K562 (cell line): ENCODE data around the gene LY6G5B. TPM values are rescaled to one million over a fixed set of nuclear protein-coding genes. Genes with fewer than 3 reads are reported as not detected.
A peak's percentile ranks its signal among the peaks of the same experiment; 100 is the strongest.

Experiments
- DEAF1 ChIP-seq: fragments of 450-650 bp; formaldehyde crosslinking; IDR thresholded peaks from 2 replicates; pipeline ENCODE4 v1.4.0; 2020; ENCODE audit warnings: mild to moderate bottlenecking, moderate library complexity
- ERF ChIP-seq: fragments of 450-650 bp; formaldehyde crosslinking; IDR thresholded peaks from 2 replicates; pipeline ENCODE4 v1.4.0; 2020; ENCODE audit warnings: mild to moderate bottlenecking, mixed read lengths
- ESRRA ChIP-seq: fragments of 450-650 bp; IDR thresholded peaks from 2 replicates; pipeline ENCODE4 v1.6.1; 2014; ENCODE audit warnings: low read depth, mild to moderate bottlenecking, moderate library complexity, borderline replicate concordance
- ESRRB ChIP-seq: fragments of 250-450 bp; sonication (Bioruptor Pico); IDR thresholded peaks from 2 replicates; pipeline ENCODE4 v1.5.0; 2020; ENCODE audit warnings: mild to moderate bottlenecking, moderate library complexity, borderline replicate concordance
- HINFP ChIP-seq: fragments of 450-650 bp; conservative IDR thresholded peaks from 2 replicates; pipeline ENCODE4 v1.6.1; 2016; ENCODE audit warnings: missing genetic modification characterization, low read depth, mild to moderate bottlenecking, control low read depth, missing compliant biosample characterization
- NR2C2 ChIP-seq, 2 experiments: fragments of 200-800 bp in 1 of 2; sonication (Bioruptor generic) in 1 of 2; sonication (generic) in 1 of 2; formaldehyde crosslinking in 1 of 2; IDR thresholded peaks; 2 replicates each; pipeline versions ENCODE4 v1.6.1 to v1.8.0; 2016 to 2022; ENCODE audit warnings: mild to moderate bottlenecking in 1 of 2, missing compliant biosample characterization in 1 of 2, missing genetic modification characterization in 1 of 2, missing genetic modification reagents in 1 of 2
- RUNX1 ChIP-seq: sonication (generic); IDR thresholded peaks from 2 replicates; pipeline ENCODE4 v1.6.1; 2016; ENCODE audit warnings: antibody characterized with exemption, low read depth
- SIN3A ChIP-seq, 2 experiments: fragments of 150-350 bp in 1 of 2; IDR thresholded peaks; 2 replicates each; pipeline ENCODE4 v1.6.1; 2011 to 2016; ENCODE audit warnings: borderline replicate concordance in 2 of 2, low read depth in 2 of 2, low read length in 2 of 2, mild to moderate bottlenecking in 2 of 2, moderate library complexity in 2 of 2; ENCODE audit not compliant: control insufficient read depth in 1 of 2
- TAF7 ChIP-seq: fragments of 450-650 bp; IDR thresholded peaks from 2 replicates; pipeline ENCODE4 v1.6.1; 2016; ENCODE audit warnings: missing genetic modification characterization, missing compliant biosample characterization
- TRIM24 ChIP-seq, 2 experiments: fragments of 450-650 bp; IDR thresholded peaks; 2 replicates each; pipeline ENCODE4 v1.6.1; 2016
- TRIM25 ChIP-seq: fragments of 450-650 bp; IDR thresholded peaks from 2 replicates; pipeline ENCODE4 v1.7.0; 2016; ENCODE audit warnings: borderline replicate concordance
- USF2 ChIP-seq: sonication (generic); formaldehyde crosslinking; IDR thresholded peaks from 2 replicates; pipeline ENCODE4 v1.5.0; 2020; ENCODE audit warnings: missing genetic modification reagents
- ZBTB11 ChIP-seq, 3 experiments: fragments of 200-800 bp in 1 of 3; fragments of 250-450 bp in 1 of 3; fragments of 450-650 bp in 1 of 3; sonication (Bioruptor Pico) in 1 of 3; sonication (Bioruptor generic) in 1 of 3; formaldehyde crosslinking in 1 of 3; IDR thresholded peaks; 2 replicates each; pipeline versions ENCODE4 v1.6.1 to v1.8.0; 2016 to 2022; ENCODE audit warnings: mild to moderate bottlenecking in 2 of 3, missing genetic modification characterization in 2 of 3, missing compliant biosample characterization in 1 of 3, moderate library complexity in 1 of 3
- ZFP30 ChIP-seq: fragments of 250-450 bp; sonication (Bioruptor Pico); IDR thresholded peaks from 2 replicates; pipeline ENCODE4 v1.8.0; 2022; ENCODE audit warnings: moderate library complexity, mild to moderate bottlenecking, inconsistent platforms, borderline replicate concordance
- ZNF431 ChIP-seq: sonication (generic); formaldehyde crosslinking; IDR thresholded peaks from 2 replicates; pipeline ENCODE4 v1.8.0; 2022; ENCODE audit warnings: mild to moderate bottlenecking, missing genetic modification reagents
- polyA plus RNA-seq, 8 experiments: library from polyadenylated mRNA; depleted of rRNA in 4 of 8; stranded (reverse) in 5 of 8; unstranded in 3 of 8; fragments of >200 nt; fragmentation: Nextera tagmentation in 2 of 8; fragmentation: Illumina TruSeq in 1 of 8; extraction: Ambion mirVana in 2 of 8; extraction: Trizol in 1 of 8; gene quantifications; 2 replicates each; pipeline versions ENCODE4 v1.2.1 to v1.2.3, GENCODE V29; 2011 to 2014; ENCODE audit warnings: inconsistent platforms in 1 of 8, missing spikeins in 1 of 8
- total RNA-seq, 7 experiments: library from RNA; depleted of rRNA in 6 of 7; stranded (reverse); fragments of >200 nt in 6 of 7; fragmentation: Illumina TruSeq in 2 of 7; extraction: Trizol in 2 of 7; gene quantifications; 2 replicates each; pipeline versions ENCODE4 v1.2.1 to v1.2.3, GENCODE V29; 2011 to 2021; ENCODE audit warnings: low replicate concordance in 1 of 7

LY6G5B gene
- total and polyA plus RNA-seq, 9 of the 15 experiments (the other 6 are each of a cell fraction or from before 2014, with no cell fraction given): 6.0 to 27.0 (median 7.5) TPM

- peak; percentile 98 for TF ChIP-seq DEAF1
- TF ChIP-seq SIN3A (IDR thresholded peaks at IDR 0.05; ENCODE audit: borderline replicate concordance in 2 of 2, control insufficient read depth in 1 of 2, low read depth in 2 of 2, low read length in 2 of 2): no peak
- no peak for TF ChIP-seq ESRRB (CRISPR knock-in tag)
- TF ChIP-seq TRIM25: no peak
- TF ChIP-seq ESRRA: no peak
- TF ChIP-seq TRIM24 (IDR thresholded peaks at IDR 0.05): no peak
- TF ChIP-seq NR2C2 (CRISPR knock-in tag; IDR thresholded peaks at IDR 0.05): no peak
- no peak for TF ChIP-seq NR2C2 (tag; IDR thresholded peaks at IDR 0.05)
- no peak for TF ChIP-seq TAF7
- no peak for TF ChIP-seq ZNF431 (CRISPR knock-in tag)
- TF ChIP-seq USF2 (CRISPR knock-in tag): no peak
- TF ChIP-seq HINFP: no peak
- TF ChIP-seq ERF (CRISPR knock-in tag): 0 out of 2 replicates have a peak, but pooled peaks have one; percentile 60
- no peak for TF ChIP-seq ZFP30 (CRISPR knock-in tag)
- TF ChIP-seq RUNX1: no peak
- no peak for TF ChIP-seq ZBTB11 (CRISPR knock-in tag; IDR thresholded peaks at IDR 0.05)
Measured at GRCh38 chr6:31680226-31681134, 10.7 kb downstream of the LY6G5B start, which contains the start of gene LY6G5C (continued).
